OCI-LY7 (cell line): Measurements from ENCODE around the gene ENHO. TPM values are rescaled to one million over a fixed set of nuclear protein-coding genes. Genes with fewer than 3 reads are reported as not detected.

Experiments
- BruUV-seq: library from RNA; stranded (reverse); fragments of 400-500 nt; replicated peaks from 2 replicates; lab custom pipeline; 2021; lab: Mats Ljungman, UMichigan
- CTCF ChIA-PET: fragments of 300-600 bp; sonication (Branson Sonifier 250); formaldehyde crosslinking; loops from one replicate; lab custom pipeline; 2022; ENCODE audit warnings: antibody characterized with exemption; ENCODE audit not compliant: unreplicated experiment; lab: Charles Lee
- POLR2A ChIA-PET: fragments of 300-600 bp; sonication (Branson Sonifier 250); formaldehyde crosslinking; loops from one replicate; lab custom pipeline; 2022; ENCODE audit warnings: antibody characterized with exemption; lab: Charles Lee
- DNase-seq: peaks from one replicate; pipeline ENCODE4 v3.0.0-alpha.2; 2015; ENCODE audit warnings: low spot score
- H2AFZ ChIP-seq: fragments of 200-600 bp; sonication (generic), shearing (Covaris generic); 2 replicates; pipeline ENCODE4 v1.6.1; 2014; ENCODE audit warnings: mild to moderate bottlenecking, antibody characterized with exemption, low read length, moderate library complexity
- H3K27ac ChIP-seq: fragments of 200-600 bp; sonication (generic); 2 replicates; pipeline ENCODE4 v1.5.1; 2014; ENCODE audit warnings: mixed run types, low read depth, mild to moderate bottlenecking, moderate library complexity, low read length, inconsistent platforms; ENCODE audit not compliant: poor library complexity, severe bottlenecking
- H3K36me3 ChIP-seq: fragments of 200-600 bp; sonication (generic); 2 replicates; pipeline ENCODE4 v1.6.1; 2014; ENCODE audit warnings: mild to moderate bottlenecking, antibody characterized with exemption, low read length, moderate library complexity, mixed read lengths; ENCODE audit not compliant: insufficient read depth
- H3K4me1 ChIP-seq: fragments of 200-600 bp; sonication (generic); 2 replicates; pipeline ENCODE4 v1.5.1; 2014; ENCODE audit warnings: mild to moderate bottlenecking, low read length; ENCODE audit not compliant: insufficient read depth, poor library complexity, severe bottlenecking
- H3K4me2 ChIP-seq: fragments of 200-600 bp; sonication (generic); 2 replicates; pipeline ENCODE4 v1.6.1; 2014; ENCODE audit warnings: mild to moderate bottlenecking, low read length
- H3K4me3 ChIP-seq: fragments of 200-600 bp; sonication (generic); 2 replicates; pipeline ENCODE4 v1.5.1; 2014; ENCODE audit warnings: mild to moderate bottlenecking, low read depth, low read length; ENCODE audit not compliant: poor library complexity, severe bottlenecking
- H3K79me2 ChIP-seq: fragments of 200-600 bp; sonication (generic); 2 replicates; pipeline ENCODE4 v1.6.1; 2016; ENCODE audit warnings: low read depth, mild to moderate bottlenecking, low read length, moderate library complexity, mixed read lengths; ENCODE audit not compliant: insufficient read depth
- H3K9me2 ChIP-seq: fragments of 200-600 bp; sonication (generic); 2 replicates; pipeline ENCODE4 v1.6.1; 2016; ENCODE audit warnings: mild to moderate bottlenecking, low read length, mixed read lengths; ENCODE audit not compliant: insufficient read depth
- H3K9me3 ChIP-seq: fragments of 200-600 bp; sonication (generic); 2 replicates; pipeline ENCODE4 v1.6.1; 2014; ENCODE audit warnings: mild to moderate bottlenecking, mixed run types, low read length, mixed read lengths
- H4K20me1 ChIP-seq: fragments of 200-600 bp; sonication (generic); 2 replicates; pipeline ENCODE4 v1.6.1; 2014; ENCODE audit warnings: mild to moderate bottlenecking, antibody characterized with exemption, low read length, moderate library complexity, mixed read lengths; ENCODE audit not compliant: insufficient read depth
- EZH2phosphoT487 ChIP-seq: fragments of 200-600 bp; sonication (generic); IDR thresholded peaks from 2 replicates; pipeline ENCODE4 v1.6.1; 2018; ENCODE audit warnings: low read depth, borderline replicate concordance, mild to moderate bottlenecking, mixed run types, antibody characterized with exemption, low read length, moderate library complexity, mixed read lengths
- intact Hi-C: fragments of 100-400 bp; cut with micrococcal nuclease; formaldehyde crosslinking; loops from one replicate; pipeline ENCODE4 v1.10.0; 2022; ENCODE audit not compliant: unreplicated experiment
- total RNA-seq, 2 experiments: library from RNA; depleted of rRNA in 1 of 2; stranded (reverse); fragments of >200 nt in 1 of 2; shearing (Covaris generic) in 1 of 2; gene quantifications; 2 replicates each; pipeline ENCODE4 v1.2.3, GENCODE V29; 2014 to 2022
- TF ChIP-seq, protein P1 (sequence below): fragments of 200-600 bp; sonication (generic); conservative IDR thresholded peaks from 2 replicates; pipeline ENCODE4 v1.5.1; 2014; ENCODE audit warnings: mild to moderate bottlenecking, antibody characterized with exemption, low read length, moderate library complexity, mixed read lengths

Gene ENHO
- total RNA-seq, 2 experiments from 2014 or later: 0.91 TPM; not detected in 1

- intact Hi-C loops: no loop called here
Measured at GRCh38 chr9:34507966-34508365, 14.8 kb downstream of the ENHO start.

DNA sequence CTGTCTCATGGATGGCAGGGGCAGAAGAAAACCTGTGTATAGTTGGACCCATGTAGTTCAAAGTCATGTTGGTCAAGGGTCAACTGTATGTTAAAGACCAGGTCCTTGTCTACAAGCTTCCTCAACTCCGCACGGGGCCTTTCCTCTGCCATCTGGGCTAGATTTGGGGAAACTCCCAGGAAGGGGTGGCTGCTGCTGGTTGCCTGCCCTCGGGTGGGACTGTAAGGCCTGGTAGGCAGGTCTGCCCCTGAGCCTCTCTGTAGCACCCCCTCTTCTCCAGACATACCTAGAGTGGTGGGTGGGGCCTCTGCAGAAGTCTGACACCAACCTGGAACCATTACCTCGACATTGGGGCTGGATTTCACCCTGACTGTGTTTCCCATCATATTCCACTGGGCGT is 15.2 kb downstream of the ENHO start:
- DNase-seq: no peak
- no peak overlapping the region for H3K4me2 ChIP-seq
- no peak overlapping the region for H2AFZ ChIP-seq
- BruUV-seq: no TSS peak
- H3K4me3 ChIP-seq: no peak overlapping the region
- intact Hi-C loops: no loop called here
- TF ChIP-seq EZH2phosphoT487: no peak
- TF ChIP-seq, protein P1, sequence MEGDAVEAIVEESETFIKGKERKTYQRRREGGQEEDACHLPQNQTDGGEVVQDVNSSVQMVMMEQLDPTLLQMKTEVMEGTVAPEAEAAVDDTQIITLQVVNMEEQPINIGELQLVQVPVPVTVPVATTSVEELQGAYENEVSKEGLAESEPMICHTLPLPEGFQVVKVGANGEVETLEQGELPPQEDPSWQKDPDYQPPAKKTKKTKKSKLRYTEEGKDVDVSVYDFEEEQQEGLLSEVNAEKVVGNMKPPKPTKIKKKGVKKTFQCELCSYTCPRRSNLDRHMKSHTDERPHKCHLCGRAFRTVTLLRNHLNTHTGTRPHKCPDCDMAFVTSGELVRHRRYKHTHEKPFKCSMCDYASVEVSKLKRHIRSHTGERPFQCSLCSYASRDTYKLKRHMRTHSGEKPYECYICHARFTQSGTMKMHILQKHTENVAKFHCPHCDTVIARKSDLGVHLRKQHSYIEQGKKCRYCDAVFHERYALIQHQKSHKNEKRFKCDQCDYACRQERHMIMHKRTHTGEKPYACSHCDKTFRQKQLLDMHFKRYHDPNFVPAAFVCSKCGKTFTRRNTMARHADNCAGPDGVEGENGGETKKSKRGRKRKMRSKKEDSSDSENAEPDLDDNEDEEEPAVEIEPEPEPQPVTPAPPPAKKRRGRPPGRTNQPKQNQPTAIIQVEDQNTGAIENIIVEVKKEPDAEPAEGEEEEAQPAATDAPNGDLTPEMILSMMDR: no peak
- no peaks in the 10 kb centered on the region for H3K36me3 ChIP-seq
- CTCF ChIA-PET: no interaction called here
- no peaks in the 10 kb centered on the region for H3K79me2 ChIP-seq
- H3K9me3 ChIP-seq: no peaks in the 10 kb centered on the region
- H3K9me2 ChIP-seq: no peaks in the 10 kb centered on the region
- POLR2A ChIA-PET: interaction anchor here (1.2 kb wide), 1 partner anchor 26 kb away, joined by 3 read pairs; no protein-coding TSS in a partner anchor
- no peak overlapping the region for H3K27ac ChIP-seq
- no peaks in the 10 kb centered on the region for H3K4me1 ChIP-seq
- H4K20me1 ChIP-seq: no peaks in the 10 kb centered on the region

More at GRCh38 chr9:34507966-34508365, 14.8 kb downstream of the ENHO start:
- ChIA-PET POLR2A (no interaction called here), CTCF (no interaction called here)
- BruUV-seq: no TSS peak
- Histone ChIP-seq H3K4me1 (peaks cover under 1% of the 10 kb centered on the region), H3K9me2 (no peaks in the 10 kb centered on the region), H4K20me1 (no peaks in the 10 kb centered on the region), H3K27ac (no peak overlapping the region), H3K79me2 (no peaks in the 10 kb centered on the region), H2AFZ (no peak overlapping the region), H3K4me2 (no peak overlapping the region), H3K36me3 (no peaks in the 10 kb centered on the region), H3K9me3 (no peaks in the 10 kb centered on the region), H3K4me3 (no peak overlapping the region)
- TF ChIP-seq, protein P1: no peak
- no peak for TF ChIP-seq EZH2phosphoT487
- no peak for DNase-seq

DNA sequence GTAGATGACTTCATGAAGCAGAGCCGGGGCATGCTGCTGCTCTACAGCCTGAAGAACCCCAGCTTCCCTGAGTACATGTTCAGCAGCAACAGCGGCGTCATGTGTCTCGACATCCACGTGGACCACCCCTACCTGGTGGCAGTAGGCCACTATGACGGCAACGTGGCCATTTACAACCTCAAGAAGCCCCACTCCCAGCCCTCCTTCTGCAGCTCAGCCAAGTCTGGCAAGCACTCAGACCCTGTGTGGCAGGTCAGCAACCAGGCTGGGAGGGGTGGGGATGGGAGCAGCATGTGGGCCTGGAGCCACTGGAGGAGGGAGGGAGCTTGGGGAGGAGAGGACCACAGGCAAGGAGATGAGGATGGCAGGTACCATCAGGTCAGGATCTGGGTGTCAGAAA is 16.2 kb downstream of the ENHO start:
- no peaks in the 10 kb centered on the region for H4K20me1 ChIP-seq
- ChIA-PET CTCF (interaction anchor here (0.9 kb wide), 1 partner anchor 12 kb away, joined by 3 read pairs; no protein-coding TSS in a partner anchor), POLR2A (interaction anchor here (0.5 to 1.2 kb wide), 2 partner anchors 27 to 37 kb away, joined by 3 to 4 read pairs; no protein-coding TSS in a partner anchor)
- no peaks in the 10 kb centered on the region for H3K79me2 ChIP-seq
- no peaks in the 10 kb centered on the region for H3K9me2 ChIP-seq
- no peak overlapping the region for H3K27ac ChIP-seq
- H3K4me3 ChIP-seq: no peak overlapping the region
- no peak for DNase-seq
- no peak overlapping the region for H2AFZ ChIP-seq
- TF ChIP-seq, protein P1: no peak
- H3K4me1 ChIP-seq: no peaks in the 10 kb centered on the region
- no peak overlapping the region for H3K4me2 ChIP-seq
- intact Hi-C loops: no loop called here
- H3K9me3 ChIP-seq: no peaks in the 10 kb centered on the region
- no TSS peak for BruUV-seq
- no peaks in the 10 kb centered on the region for H3K36me3 ChIP-seq
